Glomerular visceral epithelial cell (primary cell): ENCODE data around the gene RRP1.

Source experiments
- DNase-seq: peaks from one replicate; pipeline ENCODE4 v3.0.0-alpha.2; 2016; ENCODE audit errors: extremely low spot score

RRP1 gene

GRCh38 chr21:43775795-43776430, 13.5 kb upstream of the RRP1 start, which contains the start of gene CSTB:
Gene CSTB (minus strand): TSS chr21:43776308. CDS start chr21:43776269, 39 bp downstream.
- no peak for DNase-seq

GRCh38 chr21:43777953-43778352, 11.4 kb upstream of the RRP1 start:
- no peak for DNase-seq

GRCh38 chr21:43778469-43779335, 10.7 kb upstream of the RRP1 start:
- DNase-seq: no peak

GRCh38 chr21:43779660-43780059, 9.7 kb upstream of the RRP1 start:
- DNase-seq: no peak

GRCh38 chr21:43781846-43782245, 7.5 kb upstream of the RRP1 start:
- no peak for DNase-seq

GRCh38 chr21:43782431-43783097, 6.8 kb upstream of the RRP1 start:
- no peak for DNase-seq

- no peak for DNase-seq
Measured at GRCh38 chr21:43783098-43783700, 6.2 kb upstream of the RRP1 start.

GRCh38 chr21:43785134-43785533, 4.2 kb upstream of the RRP1 start:
- DNase-seq: no peak

- DNase-seq: no peak
Measured at GRCh38 chr21:43786300-43786806, 3.0 kb upstream of the RRP1 start.

- no peak for DNase-seq
Measured at GRCh38 chr21:43786807-43787440, 2.5 kb upstream of the RRP1 start.

- no peak for DNase-seq
Measured at GRCh38 chr21:43790010-43790524, 690 bp downstream of the RRP1 start.

- no peak for DNase-seq
Measured at GRCh38 chr21:43792406-43792805, 3.0 kb downstream of the RRP1 start.

- DNase-seq: no peak
Measured at GRCh38 chr21:43793243-43793642, 3.9 kb downstream of the RRP1 start.

GRCh38 chr21:43794311-43794710, 4.9 kb downstream of the RRP1 start:
- DNase-seq: no peak

- no peak for DNase-seq
Measured at GRCh38 chr21:43794857-43795256, 5.5 kb downstream of the RRP1 start.

GRCh38 chr21:43797415-43797814, 8.0 kb downstream of the RRP1 start:
- DNase-seq: no peak

- no peak for DNase-seq
Measured at GRCh38 chr21:43797925-43798715, 8.7 kb downstream of the RRP1 start.

- no peak for DNase-seq
Measured at GRCh38 chr21:43799301-43799840, 10.0 kb downstream of the RRP1 start.

- DNase-seq: no peak
Measured at GRCh38 chr21:43800124-43800523, 10.7 kb downstream of the RRP1 start.

GRCh38 chr21:43800566-43800965, 11.2 kb downstream of the RRP1 start:
- DNase-seq: no peak
